ENCODE measurements around the gene SWI5. TPM values are rescaled to one million over a fixed set of nuclear protein-coding genes. Genes with fewer than 3 reads are reported as not detected.

The SWI5 gene
- total RNA-seq, 1 donor from 2014 or later: 17.8 TPM

- ATAC-seq: no peak
- no peak for DNase-seq (ENCODE audit: low spot score)
These were observed 25.0 kb upstream of the SWI5 start for GRCh38 chr9:128250839-128251731.

GRCh38 chr9:128251732-128252100, 24.4 kb upstream of the SWI5 start:
- DNase-seq (ENCODE audit: low spot score) (no peak), ATAC-seq (no peak)

GRCh38 chr9:128252317-128253139, 23.5 kb upstream of the SWI5 start:
- ATAC-seq (no peak), DNase-seq (ENCODE audit: low spot score) (no peak)

- no peak for ATAC-seq
- DNase-seq (ENCODE audit: low spot score): no peak
These were observed 22.7 kb upstream of the SWI5 start for GRCh38 chr9:128253140-128253990.

- DNase-seq (ENCODE audit: low spot score): no peak
- ATAC-seq: no peak
These were observed 22.1 kb upstream of the SWI5 start for GRCh38 chr9:128253991-128254346.

- no peak for DNase-seq (ENCODE audit: low spot score)
- ATAC-seq: no peak
These were observed 21.7 kb upstream of the SWI5 start for GRCh38 chr9:128254362-128254761.

GRCh38 chr9:128254855-128255759, 21.0 kb upstream of the SWI5 start:
- DNase-seq (ENCODE audit: low spot score) (no peak), ATAC-seq (peak; percentile 72)

GRCh38 chr9:128257086-128257825, 18.8 kb upstream of the SWI5 start:
- ATAC-seq: no peak

GRCh38 chr9:128257907-128258306, 18.2 kb upstream of the SWI5 start:
- ATAC-seq (no peak), DNase-seq (ENCODE audit: low spot score) (no peak)

More at GRCh38 chr9:128257086-128257825, 18.8 kb upstream of the SWI5 start:
- no peak for DNase-seq (ENCODE audit: low spot score)

- DNase-seq (ENCODE audit: low spot score) (no peak), ATAC-seq (no peak)
These were observed 17.8 kb upstream of the SWI5 start for GRCh38 chr9:128258326-128258725.

GRCh38 chr9:128259156-128259555, 16.9 kb upstream of the SWI5 start:
- DNase-seq (ENCODE audit: low spot score): no peak

GRCh38 chr9:128260340-128260739, 15.7 kb upstream of the SWI5 start:
- DNase-seq (ENCODE audit: low spot score): no peak
- no peak for ATAC-seq

More at GRCh38 chr9:128259156-128259555, 16.9 kb upstream of the SWI5 start:
- ATAC-seq: no peak

GRCh38 chr9:128262687-128263086, 13.4 kb upstream of the SWI5 start:
- ATAC-seq (no peak), DNase-seq (ENCODE audit: low spot score) (no peak)

GRCh38 chr9:128265348-128265847, 10.7 kb upstream of the SWI5 start:
- no peak for ATAC-seq

GRCh38 chr9:128266868-128267590, 9.0 kb upstream of the SWI5 start:
- DNase-seq (ENCODE audit: low spot score): no peak
- ATAC-seq: no peak

More at GRCh38 chr9:128265348-128265847, 10.7 kb upstream of the SWI5 start:
- no peak for DNase-seq (ENCODE audit: low spot score)

GRCh38 chr9:128271112-128271511, 5.0 kb upstream of the SWI5 start:
- DNase-seq (ENCODE audit: low spot score) (no peak), ATAC-seq (no peak)

- DNase-seq (ENCODE audit: low spot score) (no peak), ATAC-seq (no peak)
These were observed 4.6 kb upstream of the SWI5 start for GRCh38 chr9:128271512-128271911.

GRCh38 chr9:128274245-128274644, 1.8 kb upstream of the SWI5 start:
- ATAC-seq: no peak
- no peak for DNase-seq (ENCODE audit: low spot score)

Measured in left lobe of liver (tissue), 2 donors.